Globus pallidus (tissue), 1 donor: ENCODE data around the gene CDK19.
"Not testable (repeated sequence)": the region's sequence is repeated elsewhere in the genome, so short reads cannot be mapped to it uniquely, and the experiment has no call there.

Experiments used
- DNase-seq: peaks from one replicate; pipeline ENCODE4 v3.0.0-alpha.2; 2015; ENCODE audit warnings: low spot score

The CDK19 gene

GRCh38 chr6:110756817-110757216 lies 58.5 kb downstream of the CDK19 start:
- no peak for DNase-seq

DNA sequence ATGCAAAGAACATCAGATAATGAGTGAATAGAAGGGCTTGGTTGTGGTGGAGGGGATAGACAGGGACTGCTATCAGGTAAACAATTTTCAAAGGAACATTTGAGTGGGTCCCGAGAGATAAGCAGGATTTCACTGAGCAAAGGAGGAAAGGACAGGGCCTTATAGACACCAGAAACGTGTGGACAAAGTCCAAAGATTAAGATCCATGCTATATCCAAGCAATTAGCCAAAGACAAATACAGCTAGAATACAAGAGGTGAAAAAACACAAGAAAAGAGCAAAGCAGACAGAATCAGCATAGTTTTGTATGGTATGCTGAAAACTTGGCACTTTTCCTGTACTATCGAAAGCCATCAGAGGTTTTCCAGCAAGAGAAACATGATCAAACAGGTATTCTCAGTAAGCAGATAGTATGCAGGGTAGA lies 59.8 kb downstream of the CDK19 start:
- no peak for DNase-seq

GRCh38 chr6:110753936-110754668 lies 61.2 kb downstream of the CDK19 start:
- DNase-seq, result not testable (repeated sequence)

GRCh38 chr6:110748453-110748852 lies 66.8 kb downstream of the CDK19 start:
- DNase-seq, result no peak

DNA sequence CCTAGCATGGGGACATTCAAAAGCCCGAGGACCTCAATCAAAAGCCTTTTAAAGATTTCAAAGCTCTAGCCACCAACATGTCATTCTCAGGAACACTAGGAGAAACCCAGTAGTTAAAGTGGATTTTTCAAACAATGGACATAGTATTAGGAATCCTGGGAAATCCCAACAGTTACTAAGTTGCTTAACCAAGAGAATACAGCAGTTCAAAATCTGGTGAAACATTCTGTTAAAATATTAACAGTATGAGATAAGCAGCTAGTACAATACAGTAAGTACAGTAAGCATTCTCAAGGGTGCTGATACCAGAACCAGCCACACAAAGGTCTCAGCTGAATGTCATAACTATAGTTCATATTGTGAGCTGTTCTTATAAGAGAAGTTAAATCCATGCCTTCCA lies 68.6 kb downstream of the CDK19 start:
- no peak for DNase-seq

- DNase-seq, result no peak
Measured at GRCh38 chr6:110744991-110745390, 70.3 kb downstream of the CDK19 start.

DNA sequence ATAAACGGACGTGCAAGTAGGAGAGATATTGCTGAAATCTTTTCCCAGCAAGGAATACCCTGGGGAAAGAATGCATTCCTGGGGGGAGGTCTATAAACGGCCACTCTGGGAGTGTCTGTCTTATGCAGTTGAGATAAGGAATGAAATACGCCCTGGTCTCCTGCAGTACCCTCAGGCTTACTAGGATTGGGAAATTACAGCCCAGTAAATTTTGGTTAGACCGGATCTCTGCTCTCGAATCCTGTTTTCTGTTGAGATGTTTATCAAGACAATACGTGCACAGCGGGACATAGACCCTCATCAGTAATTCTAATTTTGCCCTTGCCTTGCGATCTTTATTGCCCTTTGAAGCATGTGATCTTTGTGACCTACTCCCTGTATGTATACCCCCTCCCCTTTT lies 72.7 kb downstream of the CDK19 start:
- DNase-seq, result not testable (repeated sequence)

DNA sequence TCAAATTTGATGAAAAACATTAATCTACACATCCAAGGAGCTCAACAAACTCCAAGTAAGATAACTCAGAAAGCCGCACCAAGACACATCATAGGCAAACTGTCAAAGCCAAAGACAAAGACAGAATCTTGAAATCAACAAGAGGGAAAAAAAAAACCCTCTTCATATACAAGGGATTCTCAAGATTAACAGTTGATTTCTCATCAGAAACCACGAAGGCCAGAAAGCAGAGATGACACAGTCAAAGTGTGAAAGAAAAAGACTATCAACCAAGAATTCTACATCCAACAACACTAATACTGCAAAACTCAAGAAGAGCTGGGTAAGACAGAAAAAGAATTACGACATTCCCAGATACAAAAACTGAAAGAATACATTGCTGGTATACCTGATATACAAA lies 73.8 kb downstream of the CDK19 start:
- no peak for DNase-seq

GRCh38 chr6:110738899-110739365 lies 76.3 kb downstream of the CDK19 start:
- no peak for DNase-seq

- no peak for DNase-seq
Measured at GRCh38 chr6:110735666-110736065, 79.6 kb downstream of the CDK19 start.

GRCh38 chr6:110731898-110732297 lies 83.4 kb downstream of the CDK19 start:
- DNase-seq, result no peak

GRCh38 chr6:110731196-110731595 lies 84.1 kb downstream of the CDK19 start:
- no peak for DNase-seq

- DNase-seq, result no peak
Measured at GRCh38 chr6:110728501-110728900, 86.8 kb downstream of the CDK19 start.

DNA sequence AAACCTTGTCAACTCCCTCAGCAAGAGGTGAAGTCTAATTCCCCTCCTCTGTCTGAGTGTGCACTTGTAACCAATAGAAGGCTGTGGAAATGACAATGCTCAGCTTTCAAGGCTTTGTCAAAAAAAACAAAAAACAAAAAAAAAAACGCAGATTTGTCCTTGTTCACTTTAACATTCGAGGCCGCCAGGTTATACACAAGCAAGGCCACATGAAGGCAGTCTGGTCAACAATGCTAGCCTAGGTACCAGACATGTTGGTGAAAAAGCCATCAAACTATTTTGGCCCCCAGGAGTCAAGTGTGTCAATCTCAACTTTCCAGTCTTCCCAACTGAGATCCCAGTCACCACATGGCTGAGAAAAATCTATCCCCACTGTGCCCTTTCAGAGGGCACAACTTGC lies 92.3 kb downstream of the CDK19 start:
- DNase-seq, result no peak

DNA sequence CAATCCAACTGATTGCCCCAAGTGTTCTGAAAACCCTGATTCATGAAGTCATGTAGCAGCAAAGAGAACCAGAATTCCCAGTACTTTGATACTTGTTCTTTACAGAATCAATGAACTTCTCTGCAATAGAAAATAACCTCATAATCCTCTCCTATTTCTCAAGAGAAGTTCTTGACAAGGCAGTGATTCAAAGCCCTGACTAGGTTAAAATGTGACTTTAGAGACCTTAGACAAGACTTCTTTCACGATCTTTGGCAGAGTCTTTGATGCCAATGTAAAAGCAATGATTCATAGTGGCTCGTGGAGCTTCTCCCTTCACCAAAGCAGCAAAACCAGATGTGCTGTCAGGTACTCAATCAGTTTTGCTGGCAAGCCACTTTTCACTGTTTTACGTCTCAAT lies 95.2 kb downstream of the CDK19 start:
- peak; percentile 26 for DNase-seq

- not testable (repeated sequence) for DNase-seq
Measured at GRCh38 chr6:110719601-110720000, 95.7 kb downstream of the CDK19 start.

DNA sequence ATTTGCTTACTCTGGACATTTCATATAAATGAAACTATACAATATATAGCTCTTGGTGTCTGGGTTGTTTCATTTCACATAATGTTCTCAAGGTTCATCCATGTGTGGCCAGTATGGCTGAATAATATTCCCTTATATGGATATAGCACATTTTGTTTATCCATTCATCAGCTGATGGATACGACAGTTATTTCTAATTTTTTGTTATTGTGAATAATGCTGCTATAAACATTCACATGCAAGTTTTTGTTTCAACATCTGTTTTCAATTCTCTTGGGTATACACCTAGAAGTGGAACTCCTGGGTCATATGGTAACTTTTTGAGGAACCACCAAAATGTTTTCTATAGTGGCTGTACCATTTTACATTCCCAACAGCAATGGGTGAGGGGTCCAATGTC lies 101.1 kb downstream of the CDK19 start:
- no peak for DNase-seq

GRCh38 chr6:110712238-110712637 lies 103.0 kb downstream of the CDK19 start:
- DNase-seq, result no peak

- DNase-seq, result no peak
Measured at GRCh38 chr6:110710115-110710514, 105.2 kb downstream of the CDK19 start.

DNA sequence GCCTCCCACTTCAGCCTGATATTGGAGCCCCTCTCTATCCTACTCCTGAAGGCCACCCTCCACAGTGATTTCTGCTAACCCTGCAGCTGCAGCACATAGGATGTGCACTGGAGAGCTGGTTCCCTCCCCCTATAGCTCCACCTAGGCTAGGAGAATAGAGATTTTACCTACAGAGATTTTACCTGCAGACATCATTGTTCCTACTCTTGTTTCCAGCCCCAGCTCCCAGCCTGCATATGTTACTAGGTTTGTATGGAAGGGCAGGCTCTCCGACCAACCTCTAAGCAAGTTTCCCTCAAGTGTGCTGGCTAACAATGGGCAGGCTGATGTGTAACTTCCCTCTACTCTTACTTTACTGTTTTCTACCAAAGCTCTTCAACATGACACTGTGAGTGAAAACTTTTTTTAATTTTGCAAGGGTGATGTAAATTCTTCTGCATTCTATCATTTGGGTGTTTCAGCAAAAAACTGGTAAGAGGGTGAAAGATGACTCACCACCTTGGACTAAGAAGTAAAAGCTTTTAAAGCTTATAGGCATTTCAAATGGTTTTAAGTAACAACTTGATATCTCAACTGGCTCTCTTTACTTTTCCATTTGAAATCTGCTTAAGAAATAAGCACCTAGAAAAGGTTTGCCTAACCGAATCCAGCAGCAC lies 106.8 kb downstream of the CDK19 start:
- no peak for DNase-seq

DNA sequence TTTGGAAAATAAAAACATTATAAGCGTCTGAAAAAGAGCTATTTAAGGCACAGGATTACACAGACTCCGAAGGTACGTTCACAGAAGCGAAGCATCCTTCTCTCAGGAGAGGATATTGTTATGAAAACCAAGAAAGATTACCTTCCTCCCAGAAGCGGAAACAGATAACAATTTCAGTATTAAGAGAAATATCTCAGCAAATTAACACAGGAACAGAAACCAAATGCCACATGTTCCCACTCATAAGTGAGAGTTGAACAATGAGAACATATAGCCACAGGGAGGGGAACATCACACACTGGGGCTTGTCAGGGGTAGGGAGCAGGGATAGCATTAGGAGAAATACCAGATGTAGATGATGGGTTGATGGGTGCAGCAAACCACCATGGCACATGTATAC lies 109.7 kb downstream of the CDK19 start:
- DNase-seq, result no peak

DNA sequence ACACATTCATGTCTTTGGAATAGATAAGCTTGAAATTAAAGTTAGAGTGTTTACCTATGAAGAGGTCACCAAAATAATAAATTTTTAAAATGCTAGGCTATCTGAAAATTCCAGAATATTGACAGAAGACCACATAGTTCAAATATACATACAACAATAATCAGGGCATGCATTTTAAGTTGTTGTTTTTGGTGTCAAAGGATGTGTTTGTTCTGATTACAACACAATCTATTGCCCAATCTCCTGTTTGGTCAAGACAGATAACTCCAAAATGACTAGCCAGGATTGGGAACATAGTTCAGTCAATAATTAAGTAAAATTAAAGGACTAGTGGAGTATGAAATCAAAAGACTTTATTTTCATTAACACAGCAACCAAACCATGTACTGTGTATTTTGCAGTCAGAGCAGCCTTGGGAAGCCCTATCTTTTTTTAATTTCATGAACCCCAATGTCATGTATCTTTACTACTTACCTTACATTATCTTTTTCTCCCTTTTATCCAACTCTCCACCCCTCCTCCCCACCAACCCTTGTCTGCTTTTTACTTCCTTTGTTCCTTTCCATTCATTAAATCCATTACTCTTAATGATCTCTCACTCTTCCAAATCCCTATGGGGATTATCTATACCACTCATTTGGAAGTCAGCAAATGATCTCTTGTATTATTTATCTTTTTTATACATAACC lies 111.2 kb downstream of the CDK19 start:
- no peak for DNase-seq
